HepG2 (cell line): Measurements from ENCODE around the gene PIKFYVE. TPM values are rescaled to one million over a fixed set of nuclear protein-coding genes. Genes with fewer than 3 reads are reported as not detected.
A peak's percentile ranks its signal among the peaks of the same experiment; 100 is the strongest.
"Not testable (repeated sequence)": the region's sequence is repeated elsewhere in the genome, so short reads cannot be mapped to it uniquely, and the experiment has no call there.

ENCODE experiments used
- ATAC-seq: fragments of 200-7000 bp; cut with Tn5 transposase; 3 replicates; pipeline ENCODE4 v1.9.1; 2020; ENCODE audit warnings: mild to moderate bottlenecking, moderate library complexity
- BruUV-seq: library from RNA; stranded (reverse); fragments of 400-500 nt; replicated peaks from 2 replicates; lab custom pipeline; 2021; lab: Mats Ljungman, UMichigan
- CTCF ChIA-PET: fragments of 300-600 bp; formaldehyde crosslinking; extraction: SDS; loops from one replicate; lab custom pipeline; 2021; ENCODE audit warnings: low total read pairs, inconsistent platforms, low intra/inter-chr PET ratio; lab: Yijun Ruan, JAX
- POLR2A ChIA-PET: fragments of 350-600 bp; sonication (Branson Sonifier 250); formaldehyde crosslinking; loops from one replicate; lab custom pipeline; 2020; ENCODE audit warnings: antibody characterized with exemption, inconsistent platforms; lab: Yijun Ruan, JAX
- DNase-seq: peaks from one replicate; pipeline ENCODE4 v3.0.0-alpha.2; 2015; ENCODE audit warnings: low spot score
- FAIRE-seq: peaks from 3 replicates; lab custom pipeline; 2011; peaks lifted over from hg19 to GRCh38; lab: Jason Lieb, UNC
- H2AFZ ChIP-seq: one replicate; pipeline ENCODE4 v1.6.1; 2011; ENCODE audit warnings: low read length, inconsistent platforms
- H3K27ac ChIP-seq: fragments of 300-600 bp; 3 replicates; pipeline ENCODE4 v1.8.0; 2011; ENCODE audit warnings: mixed run types, mild to moderate bottlenecking, mixed read lengths, low read length, inconsistent platforms; ENCODE audit not compliant: insufficient read depth; ENCODE audit errors: extremely low read length
- H3K27me3 ChIP-seq, 2 experiments: fragments of 200-600 bp in 1 of 2; 2 replicates in 1 of 2; 3 replicates in 1 of 2; pipeline versions ENCODE4 v1.6.0 to v1.8.0; 2011; ENCODE audit warnings: low read length in 2 of 2, mild to moderate bottlenecking in 2 of 2, moderate library complexity in 2 of 2, inconsistent platforms in 1 of 2; ENCODE audit not compliant: insufficient read depth in 2 of 2, control insufficient read depth in 1 of 2
- H3K36me3 ChIP-seq, 2 experiments: fragments of 200-600 bp in 1 of 2; replicated peaks in 1 of 2; 2 replicates in 1 of 2; 3 replicates in 1 of 2; pipeline versions ENCODE4 v1.5.1 to v1.8.0; 2011; ENCODE audit warnings: low read length in 2 of 2, inconsistent platforms in 1 of 2; ENCODE audit not compliant: insufficient read depth in 2 of 2, control insufficient read depth in 1 of 2
- H3K4me1 ChIP-seq: 2 replicates; pipeline ENCODE4 v1.5.1; 2012; ENCODE audit warnings: low read length, inconsistent platforms; ENCODE audit not compliant: insufficient read depth
- H3K4me2 ChIP-seq: 2 replicates; pipeline ENCODE4 v1.6.0; 2011; ENCODE audit warnings: low read depth, low read length, inconsistent platforms
- H3K4me3 ChIP-seq, 3 experiments: fragments of 200-600 bp in 1 of 3; sonication (generic), shearing (Covaris generic) in 1 of 3; replicated peaks in 1 of 3; 2 replicates each; pipeline ENCODE4 v1.5.1; 2011 to 2016; ENCODE audit warnings: low read length in 3 of 3, inconsistent platforms in 2 of 3, low read depth in 2 of 3, mild to moderate bottlenecking in 2 of 3, control low read depth in 1 of 3, mixed read lengths in 1 of 3; ENCODE audit not compliant: insufficient read depth in 1 of 3
- H3K79me2 ChIP-seq: one replicate; pipeline ENCODE4 v1.6.1; 2011; ENCODE audit warnings: low read length, inconsistent platforms; ENCODE audit not compliant: insufficient read depth
- H3K9ac ChIP-seq: 2 replicates; pipeline ENCODE4 v1.6.0; 2011; ENCODE audit warnings: mild to moderate bottlenecking, low read depth, low read length, inconsistent platforms; ENCODE audit not compliant: insufficient read depth
- H3K9me3 ChIP-seq: 2 replicates; pipeline ENCODE4 v1.5.1; 2012; ENCODE audit warnings: mild to moderate bottlenecking, low read length
- H4K20me1 ChIP-seq: 2 replicates; pipeline ENCODE4 v1.6.0; 2011; ENCODE audit warnings: inconsistent platforms, mild to moderate bottlenecking, low read length, moderate library complexity; ENCODE audit not compliant: insufficient read depth
- ARHGAP35 ChIP-seq: sonication (generic); formaldehyde crosslinking; IDR thresholded peaks from 2 replicates; pipeline ENCODE4 v1.9.0; 2022; ENCODE audit warnings: mild to moderate bottlenecking, inconsistent platforms, moderate library complexity, missing genetic modification reagents, borderline replicate concordance
- BATF2 ChIP-seq: sonication (generic); formaldehyde crosslinking; IDR thresholded peaks from 2 replicates; pipeline ENCODE4 v1.8.0; 2022; ENCODE audit warnings: mild to moderate bottlenecking, missing genetic modification reagents, moderate library complexity
- CBFB ChIP-seq: sonication (generic); formaldehyde crosslinking; IDR thresholded peaks from 2 replicates; pipeline ENCODE4 v1.4.0; 2020; ENCODE audit warnings: missing genetic modification reagents
- KDM2A ChIP-seq: sonication (generic); formaldehyde crosslinking; IDR thresholded peaks from 2 replicates; pipeline ENCODE4 v1.4.0; 2020; ENCODE audit warnings: low read depth, missing genetic modification reagents, borderline replicate concordance
- ZFP41 ChIP-seq: sonication (generic); formaldehyde crosslinking; IDR thresholded peaks from 2 replicates; pipeline ENCODE4 v1.4.0; 2020; ENCODE audit warnings: mild to moderate bottlenecking, missing genetic modification reagents, borderline replicate concordance
- ZNF280D ChIP-seq: sonication (generic); formaldehyde crosslinking; IDR thresholded peaks from 2 replicates; pipeline ENCODE4 v1.5.1; 2020; ENCODE audit warnings: mild to moderate bottlenecking, missing genetic modification reagents
- WGBS: methylation state at CpG from one replicate; pipeline ENCODE4 v1.1.6; 2017; ENCODE audit warnings: low lambda C conversion rate; 5-methylcytosine and 5-hydroxymethylcytosine counted together
- in situ Hi-C: cut with HindIII; loops from 2 replicates; pipeline ENCODE4 v1.10.0; 2017; ENCODE audit warnings: low pct_unique_long_range_greater_than_20kb; ENCODE audit not compliant: extremely low pct_ligation_motif_present
- intact Hi-C: fragments of 100-400 bp; cut with micrococcal nuclease; formaldehyde crosslinking; loops from one replicate; pipeline ENCODE4 v1.10.0; 2022; ENCODE audit not compliant: unreplicated experiment
- polyA plus RNA-seq, 8 experiments: library from polyadenylated mRNA; depleted of rRNA in 3 of 8; stranded (reverse) in 7 of 8; unstranded in 1 of 8; fragments of >200 nt; fragmentation: Illumina TruSeq in 4 of 8; extraction: Trizol in 4 of 8; gene quantifications; 2 replicates each; pipeline versions ENCODE4 v1.2.1 to v1.2.3, GENCODE V29; 2011 to 2016; ENCODE audit warnings: low read depth in 4 of 8, missing spikeins in 1 of 8, mixed read lengths in 1 of 8; ENCODE audit not compliant: insufficient read depth in 1 of 8
- total RNA-seq, 5 experiments: library from RNA; depleted of rRNA; stranded (reverse); fragments of >200 nt; fragmentation: Illumina TruSeq; extraction: Trizol; gene quantifications; 2 replicates each; pipeline ENCODE4 v1.2.3, GENCODE V29; 2016; ENCODE audit warnings: low read depth in 1 of 5

Gene PIKFYVE
- total and polyA plus RNA-seq, 2 of the 13 experiments (the other 11 are each of a cell fraction or from before 2014, with no cell fraction given) = 20.2 to 21.7 TPM

GRCh38 chr2:208375491-208376068 is 109.5 kb downstream of the PIKFYVE start:
- BruUV-seq = no TSS peak
- 5% methylated on average over 1 of the region's 1 CpG for WGBS
- Histone ChIP-seq H3K9ac (no peak overlapping the region), H3K27me3 (no peaks in the 10 kb centered on the region), H3K79me2 (no peaks in the 10 kb centered on the region), H3K9me3 (no peaks in the 10 kb centered on the region), H3K4me2 (no peak overlapping the region), H3K36me3 (no peaks in the 10 kb centered on the region), H2AFZ (no peak overlapping the region), H3K27ac (no peak overlapping the region), H4K20me1 (no peaks in the 10 kb centered on the region), H3K4me1 (peaks cover 11% of the 10 kb centered on the region), H3K4me3 (no peak overlapping the region)
- no peak for FAIRE-seq
- in situ Hi-C loops = loop anchor here (25.0 kb wide), 1 partner anchor 1812 kb away; no protein-coding TSS in a partner anchor
- intact Hi-C loops = no loop called here
- TF ChIP-seq ZFP41 (CRISPR knock-in tag) = no peak
- TF ChIP-seq KDM2A = no peak
- TF ChIP-seq ZNF280D = no peak
- no peak for TF ChIP-seq ARHGAP35 (CRISPR knock-in tag)
- no peak for TF ChIP-seq CBFB
- TF ChIP-seq BATF2 (CRISPR knock-in tag) = no peak
- ATAC-seq = peak; percentile 36; the same call in 1 of the 3 replicates
- DNase-seq = no peak
- CTCF ChIA-PET = no interaction called here
- POLR2A ChIA-PET = no interaction called here

GRCh38 chr2:208377344-208377860 is 111.3 kb downstream of the PIKFYVE start:
- CTCF ChIA-PET, intact Hi-C loops: not testable (repeated sequence)
- WGBS = 71% methylated on average over 14 of the region's 40 CpGs

More at GRCh38 chr2:208377344-208377860, 111.3 kb downstream of the PIKFYVE start:
- POLR2A ChIA-PET, H3K27me3 ChIP-seq, H3K27ac ChIP-seq, DNase-seq, FAIRE-seq, BruUV-seq, H2AFZ ChIP-seq, H3K4me3 ChIP-seq, ATAC-seq, H3K9me3 ChIP-seq, H3K36me3 ChIP-seq, H3K4me2 ChIP-seq, H3K79me2 ChIP-seq, H3K4me1 ChIP-seq, H4K20me1 ChIP-seq, H3K9ac ChIP-seq: not testable (repeated sequence)
- in situ Hi-C loops = loop anchor here (25.0 kb wide), 1 partner anchor 1810 kb away; no protein-coding TSS in a partner anchor
